ENCODE data around the gene ZNF891. TPM values are rescaled to one million over a fixed set of nuclear protein-coding genes. Genes with fewer than 3 reads are reported as not detected.

Gene ZNF891
- total and polyA plus RNA-seq, 2 of the 13 experiments (the other 11 are each of a cell fraction or from before 2014, with no cell fraction given), result 1.3 to 2.1 TPM

DNA sequence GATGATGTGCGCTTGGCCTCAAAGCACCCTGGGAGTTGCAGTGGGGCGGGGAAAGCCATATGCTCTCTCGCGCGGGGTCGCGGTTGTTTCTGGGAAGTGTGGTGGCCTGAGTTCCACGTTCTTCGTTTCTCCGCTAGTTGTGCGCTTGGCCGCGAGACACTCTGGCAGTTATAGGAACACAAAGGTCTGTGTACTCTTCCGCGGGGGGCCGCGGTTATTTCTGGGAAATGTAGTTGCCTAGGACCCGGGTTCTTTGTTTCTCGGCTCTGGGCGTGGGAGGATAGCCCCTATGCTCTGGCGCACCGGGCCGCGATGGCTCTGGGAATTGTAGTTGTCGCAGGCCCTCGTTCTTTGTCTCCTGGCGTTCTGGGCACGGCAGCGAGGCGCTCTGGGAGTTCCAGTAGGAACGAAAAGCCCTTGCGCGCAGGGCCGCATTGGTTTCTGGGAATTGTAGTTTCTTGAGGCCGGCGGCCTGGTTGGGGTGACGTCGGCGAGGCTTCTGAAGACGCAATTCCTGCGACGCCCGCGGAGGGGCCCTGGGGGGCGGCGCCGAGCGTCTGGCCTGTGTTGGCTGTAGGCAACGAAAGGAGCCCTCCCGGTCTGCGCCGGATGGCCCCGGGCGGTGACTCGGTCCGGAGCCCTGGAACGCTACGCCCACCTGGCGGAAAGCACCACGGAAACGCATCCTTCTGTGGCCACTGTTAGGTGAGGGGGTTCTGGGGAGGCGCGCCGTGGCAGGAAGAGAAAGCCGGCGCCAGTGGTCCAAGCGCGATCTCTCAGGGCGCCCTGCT is 49.5 kb downstream of the ZNF891 start, which contains the start of gene ZNF140 (continued):
- TF ChIP-seq REST (IDR thresholded peaks at IDR 0.05; ENCODE audit: borderline replicate concordance in 1 of 2, low read depth in 1 of 2, low read length in 2 of 2) (no peak), RFXAP (CRISPR knock-in tag; IDR thresholded peaks at IDR 0.05; ENCODE audit: borderline replicate concordance) (no peak; the same call in 1 of the 2 replicates), RBFOX2 (IDR thresholded peaks at IDR 0.05; ENCODE audit: low read depth, low read length) (peak; percentile 91), MXD3 (CRISPR knock-in tag; IDR thresholded peaks at IDR 0.05) (0 out of 2 replicates have a peak, but pooled peaks have one; percentile 17), MAF1 (CRISPR knock-in tag; IDR thresholded peaks at IDR 0.05; ENCODE audit: borderline replicate concordance) (no peak), RAD51 (IDR thresholded peaks at IDR 0.05; ENCODE audit: borderline replicate concordance) (no peak), ZNF678 (CRISPR knock-in tag; IDR thresholded peaks at IDR 0.05) (no peak), SOX5 (CRISPR knock-in tag; IDR thresholded peaks at IDR 0.05; ENCODE audit: borderline replicate concordance) (peak; percentile 13; the same call in 1 of the 2 replicates), ZNF703 (CRISPR knock-in tag; IDR thresholded peaks at IDR 0.05; ENCODE audit: borderline replicate concordance) (no peak), GATA4 (IDR thresholded peaks at IDR 0.05; ENCODE audit: borderline replicate concordance, low read depth) (0 out of 2 replicates have a peak, but pooled peaks have one; percentile 56), ISL2 (CRISPR knock-in tag; IDR thresholded peaks at IDR 0.05) (no peak; the same call in 1 of the 2 replicates), THAP9 (CRISPR knock-in tag; IDR thresholded peaks at IDR 0.05; ENCODE audit: borderline replicate concordance) (peak; percentile 77), FOXK2 (IDR thresholded peaks at IDR 0.05) (no peak), ZBTB44 (CRISPR knock-in tag; IDR thresholded peaks at IDR 0.05) (no peak), RARG (CRISPR knock-in tag; IDR thresholded peaks at IDR 0.05; ENCODE audit: low read depth) (no peak), SIN3A (IDR thresholded peaks at IDR 0.05; ENCODE audit: borderline replicate concordance, low read depth, low read length) (no peak; the same call in 1 of the 2 replicates), ZNF776 (CRISPR knock-in tag; IDR thresholded peaks at IDR 0.05) (no peak), SMC3 (IDR thresholded peaks at IDR 0.05; ENCODE audit: low read length) (no peak), ZNF367 (CRISPR knock-in tag; IDR thresholded peaks at IDR 0.05; ENCODE audit: borderline replicate concordance) (0 out of 2 replicates have a peak, but pooled peaks have one; percentile 24)
- TF ChIP-seq, protein P1, sequence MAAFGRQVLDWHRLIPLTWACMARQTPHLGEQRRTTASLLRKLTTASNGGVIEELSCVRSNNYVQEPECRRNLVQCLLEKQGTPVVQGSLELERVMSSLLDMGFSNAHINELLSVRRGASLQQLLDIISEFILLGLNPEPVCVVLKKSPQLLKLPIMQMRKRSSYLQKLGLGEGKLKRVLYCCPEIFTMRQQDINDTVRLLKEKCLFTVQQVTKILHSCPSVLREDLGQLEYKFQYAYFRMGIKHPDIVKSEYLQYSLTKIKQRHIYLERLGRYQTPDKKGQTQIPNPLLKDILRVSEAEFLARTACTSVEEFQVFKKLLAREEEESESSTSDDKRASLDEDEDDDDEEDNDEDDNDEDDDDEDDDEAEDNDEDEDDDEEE (CRISPR knock-in tag; IDR thresholded peaks at IDR 0.05), result no peak

Measured in HepG2 (cell line).